ENCODE results near the gene MXI1.
"Not testable (repeated sequence)": the region's sequence is repeated elsewhere in the genome, so short reads cannot be mapped to it uniquely, and the experiment has no call there.

MXI1 gene

GRCh38 chr10:110242511-110242910 lies 35.1 kb downstream of the MXI1 start:
- DNase-seq: no peak

DNA sequence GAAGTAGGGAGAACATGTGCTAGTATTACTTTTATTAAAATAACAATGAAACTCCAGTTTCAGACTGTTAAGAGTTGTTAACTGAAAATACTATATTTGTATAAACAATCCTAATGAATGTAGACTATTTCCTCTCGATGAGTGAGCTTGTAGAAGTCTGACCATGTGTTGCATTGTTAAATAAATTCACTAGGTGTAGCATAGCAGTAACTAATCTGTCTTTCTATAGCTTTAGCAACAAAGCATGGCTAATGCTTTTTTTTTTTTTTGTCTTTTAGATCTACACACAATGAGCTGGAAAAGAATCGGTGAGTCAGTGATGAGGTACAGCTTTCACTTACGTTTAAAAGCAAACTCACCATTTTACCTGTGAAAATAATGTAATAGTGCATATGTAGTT lies 37.1 kb downstream of the MXI1 start:
- DNase-seq: no peak

GRCh38 chr10:110247833-110248232 lies 40.4 kb downstream of the MXI1 start:
- not testable (repeated sequence) for DNase-seq

GRCh38 chr10:110249489-110249888 lies 42.1 kb downstream of the MXI1 start:
- DNase-seq: not testable (repeated sequence)

DNA sequence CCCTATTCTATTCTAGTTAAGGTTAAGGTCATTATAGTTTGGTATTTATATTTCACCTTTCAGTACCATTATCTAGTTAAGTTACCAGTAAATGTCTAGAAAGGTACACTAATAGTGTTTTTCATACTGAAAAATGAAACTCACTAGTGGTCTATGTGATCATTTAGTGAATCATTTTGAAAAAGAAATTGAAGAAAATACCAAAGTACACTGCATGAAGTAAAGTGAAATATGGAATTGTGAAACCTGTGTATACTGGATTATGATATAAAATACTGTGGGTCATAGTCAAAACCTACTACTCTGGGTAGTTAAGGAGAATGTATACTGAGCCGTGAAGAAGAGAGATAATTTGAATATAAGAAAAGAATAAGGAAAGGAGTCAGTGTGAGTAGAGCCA lies 44.0 kb downstream of the MXI1 start:
- DNase-seq: not testable (repeated sequence)

DNA sequence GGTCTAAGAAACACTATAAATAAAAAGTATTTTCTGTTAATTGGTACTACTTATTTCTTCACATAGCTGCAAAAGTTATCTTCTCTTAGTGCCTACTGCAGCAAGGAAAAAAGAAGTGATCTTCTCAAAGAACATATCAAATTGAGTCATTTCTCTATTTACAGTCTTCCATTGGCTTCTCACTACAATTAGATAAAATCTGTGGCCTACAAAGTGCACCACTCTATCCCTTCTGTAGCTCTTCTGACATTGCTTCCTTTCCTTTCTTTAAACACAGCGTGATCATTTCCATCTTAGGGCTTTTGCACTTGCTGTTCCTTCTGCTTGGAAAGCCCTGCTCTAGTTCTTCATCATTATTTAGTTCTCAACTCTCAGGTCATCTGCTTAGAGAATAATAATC lies 44.7 kb downstream of the MXI1 start:
- DNase-seq: no peak

DNA sequence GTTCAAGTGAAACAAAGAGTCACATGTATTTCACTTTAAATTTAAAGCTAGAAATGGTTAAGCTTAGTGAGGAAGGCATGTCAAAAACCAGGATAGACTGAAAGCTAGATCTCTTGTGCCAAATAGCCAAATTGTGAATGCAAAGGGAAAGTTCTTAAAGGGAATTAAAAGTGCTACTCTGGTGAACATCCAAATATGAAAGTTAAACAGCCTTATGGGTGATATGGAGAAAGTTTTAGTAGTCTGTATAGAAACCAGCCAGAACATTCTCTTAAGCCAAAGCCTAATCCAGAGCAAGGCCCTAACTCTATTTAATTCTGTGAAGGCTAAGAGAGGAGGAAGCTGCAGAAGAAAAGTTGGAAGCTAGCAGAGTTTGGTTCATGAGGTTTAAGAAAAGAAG lies 47.1 kb downstream of the MXI1 start:
- DNase-seq: no peak

DNA sequence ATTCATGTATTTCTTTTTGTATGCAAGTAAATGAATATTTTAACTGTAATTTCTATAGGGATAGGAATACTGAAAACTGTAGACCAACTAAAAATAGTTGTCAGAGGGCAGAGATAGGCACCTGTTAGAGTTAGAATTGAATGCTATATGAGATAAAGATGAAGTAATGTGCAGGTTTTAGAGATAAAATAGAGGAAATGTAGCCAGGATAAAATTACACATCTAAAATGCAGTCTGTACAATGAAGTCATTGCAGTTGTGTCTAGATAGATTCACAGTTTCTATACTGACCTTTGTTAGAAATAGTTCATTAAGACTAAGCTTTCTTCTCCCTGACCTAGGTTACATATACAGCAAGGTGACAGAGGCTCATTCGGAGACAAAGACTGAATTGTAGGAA lies 51.1 kb downstream of the MXI1 start:
- DNase-seq: no peak

GRCh38 chr10:110259317-110259716 lies 51.9 kb downstream of the MXI1 start:
- no peak for DNase-seq

DNA sequence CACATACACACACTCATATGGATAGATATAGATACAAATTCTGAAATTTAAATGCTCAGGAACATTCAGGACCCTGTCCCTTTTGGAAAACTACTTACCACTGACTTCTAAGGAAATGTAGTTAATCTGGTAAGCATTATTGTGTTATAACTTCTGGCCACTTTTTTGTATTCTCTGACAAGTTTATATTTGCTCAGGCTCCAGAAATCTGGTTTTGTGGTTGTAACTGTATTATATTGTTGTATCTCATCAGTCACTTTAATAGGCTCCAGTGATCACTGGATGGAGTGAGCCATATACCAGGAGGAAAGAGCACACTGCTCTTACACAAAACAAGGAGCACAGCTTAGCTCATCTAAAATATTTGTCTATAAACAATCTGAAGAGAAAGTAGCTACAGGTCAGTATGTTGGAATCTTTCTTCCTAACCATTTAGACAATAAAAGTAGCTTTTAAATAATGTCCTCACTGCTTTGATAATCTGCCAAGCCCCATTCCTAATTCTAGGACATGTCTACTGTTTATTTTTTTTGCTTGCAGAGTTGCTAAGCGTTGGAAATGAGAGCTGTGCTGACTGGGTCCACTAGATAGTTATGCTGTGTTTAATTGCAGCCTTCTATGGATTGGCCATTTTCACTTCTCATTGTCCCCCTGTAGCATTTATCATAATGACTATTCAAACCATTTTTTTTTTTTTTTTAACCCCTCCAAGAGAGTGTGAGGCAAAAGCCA lies 53.5 kb downstream of the MXI1 start:
- DNase-seq: no peak

GRCh38 chr10:110263164-110263563 lies 55.8 kb downstream of the MXI1 start:
- DNase-seq: no peak

GRCh38 chr10:110265573-110266193 lies 58.3 kb downstream of the MXI1 start:
- DNase-seq: no peak

DNA sequence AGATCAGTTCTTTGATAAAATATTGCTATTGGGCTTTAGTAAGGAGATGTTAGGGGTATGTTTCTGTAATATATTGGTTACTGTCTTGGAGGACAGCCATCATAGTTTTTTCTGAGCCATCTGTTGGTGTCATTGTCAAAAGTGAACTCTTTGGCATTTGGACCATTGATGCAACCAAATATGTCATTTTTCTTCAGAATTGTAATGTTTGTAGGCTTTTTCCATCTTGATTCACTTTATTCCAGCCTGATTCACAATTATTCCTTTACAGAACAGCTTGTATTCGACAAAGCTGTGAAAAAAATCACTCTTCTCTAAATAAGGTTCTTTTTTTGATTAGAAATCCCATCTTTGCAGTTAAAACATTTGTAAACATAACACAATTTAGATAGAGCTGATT lies 59.9 kb downstream of the MXI1 start:
- no peak for DNase-seq

GRCh38 chr10:110268442-110268841 lies 61.0 kb downstream of the MXI1 start:
- no peak for DNase-seq

DNA sequence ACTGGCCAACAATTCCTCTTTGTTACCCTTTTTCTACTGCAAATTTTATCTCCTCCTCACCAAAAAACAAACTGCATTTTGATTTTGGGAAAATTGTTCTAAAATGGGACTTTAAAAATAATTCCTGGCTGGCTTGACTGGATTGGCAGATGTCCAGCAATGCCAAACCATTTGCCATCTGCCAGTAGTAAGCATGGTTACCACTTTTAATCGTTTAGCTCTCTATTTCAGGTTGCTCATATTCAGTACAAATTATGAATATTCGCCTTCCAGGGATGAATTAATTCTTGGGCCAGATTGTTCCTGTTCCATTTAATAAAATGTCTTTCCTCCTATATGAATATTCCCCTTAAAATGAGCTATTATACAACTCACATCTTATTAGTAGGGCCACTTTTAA lies 61.6 kb downstream of the MXI1 start:
- DNase-seq: no peak

DNA sequence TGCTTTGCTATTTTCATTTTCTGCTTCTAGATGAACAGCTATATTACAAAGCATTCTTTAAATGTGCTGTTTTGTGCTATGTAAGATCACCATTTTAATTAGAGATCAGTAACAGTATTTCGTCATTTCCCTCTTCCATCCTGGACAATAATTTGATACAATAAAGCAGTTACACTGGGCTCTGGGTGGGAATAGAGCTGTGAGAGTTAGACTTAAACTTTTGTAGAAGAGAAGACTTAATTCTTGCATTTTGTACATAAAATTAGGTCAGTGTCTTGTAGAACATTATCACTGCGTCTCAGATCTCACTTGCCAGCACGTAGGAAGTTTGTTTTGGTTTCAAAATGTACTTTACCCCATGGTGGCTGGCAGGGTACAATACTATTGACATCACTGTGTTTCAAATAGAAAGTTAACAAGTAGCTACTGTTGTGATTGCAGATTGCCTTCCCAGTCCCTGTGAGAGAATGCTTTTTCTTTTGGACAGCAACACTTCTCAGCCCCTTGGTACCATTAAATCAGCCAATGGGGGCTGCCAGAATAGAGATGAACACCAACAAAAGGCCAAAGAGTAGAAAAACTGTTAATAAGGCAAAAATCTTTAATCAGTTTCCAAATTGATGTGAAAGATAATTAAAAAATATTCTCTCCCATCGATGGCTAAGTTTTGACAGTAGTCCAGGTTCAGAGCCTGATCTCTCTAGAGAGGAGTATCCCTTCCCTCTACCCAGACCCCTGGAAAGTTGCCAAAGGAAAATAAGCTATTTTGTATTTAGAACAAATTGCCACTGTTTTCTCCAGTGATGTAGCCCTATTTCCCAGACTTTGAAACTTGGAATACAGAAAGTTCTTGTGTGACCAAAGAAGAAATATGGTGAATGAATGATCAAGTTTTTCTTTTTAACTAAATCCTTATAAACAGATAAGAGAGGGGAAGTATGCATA lies 62.2 kb downstream of the MXI1 start:
- DNase-seq: no peak

DNA sequence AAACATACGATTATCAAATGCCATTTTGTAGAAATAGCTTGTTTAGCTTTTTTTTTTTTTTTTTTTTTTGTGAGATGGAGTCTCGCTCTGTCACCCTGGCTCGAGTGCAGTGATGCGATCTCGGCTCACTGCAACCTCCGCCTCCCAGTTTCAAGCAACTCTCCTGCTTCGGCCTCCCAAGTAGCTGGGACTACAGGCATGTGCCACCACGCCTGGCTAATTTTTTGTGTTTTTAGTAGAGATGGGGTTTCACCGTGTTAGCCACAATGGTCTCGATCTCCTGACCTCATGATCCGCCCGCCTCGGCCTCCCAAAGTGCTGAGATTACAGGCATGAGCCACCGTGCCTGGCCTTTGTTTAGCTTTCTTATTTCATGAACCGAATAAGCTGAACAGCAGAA lies 65.6 kb downstream of the MXI1 start:
- not testable (repeated sequence) for DNase-seq

GRCh38 chr10:110273474-110273873 lies 66.1 kb downstream of the MXI1 start:
- DNase-seq: no peak

- no peak for DNase-seq
Measured at GRCh38 chr10:110274072-110274627, 66.7 kb downstream of the MXI1 start.

- DNase-seq: no peak
Measured at GRCh38 chr10:110274647-110275046, 67.2 kb downstream of the MXI1 start.

GRCh38 chr10:110275128-110275729 lies 67.8 kb downstream of the MXI1 start:
- no peak for DNase-seq

DNA sequence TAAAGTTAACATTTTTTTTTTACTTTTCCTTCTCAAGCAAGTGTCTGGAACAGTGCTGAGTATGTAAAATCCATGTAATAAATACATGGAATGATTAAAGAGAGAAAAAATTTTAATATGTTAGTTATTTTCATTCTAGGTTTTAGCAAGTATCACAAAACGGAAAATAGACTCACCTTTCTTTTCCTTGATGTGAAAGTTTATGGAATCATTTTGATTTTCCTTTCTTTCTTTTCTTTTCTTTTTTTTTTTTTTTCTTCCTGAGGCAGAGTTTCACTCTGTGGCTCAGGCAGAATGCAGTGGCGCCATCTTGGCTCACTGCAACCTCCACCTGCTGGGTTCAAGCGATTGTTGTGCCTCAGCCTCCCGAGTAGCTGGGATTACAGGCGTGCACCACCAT lies 69.2 kb downstream of the MXI1 start:
- no peak for DNase-seq

GRCh38 chr10:110277591-110277990 lies 70.2 kb downstream of the MXI1 start:
- DNase-seq: no peak

Data from activated T-cell treated with anti-CD3 and anti-CD28 coated beads, Interleukin-2, amount 50 U/mL, for 48 hours (primary cell).